ENCODE measurements around the gene MBTPS1. TPM values are rescaled to one million over a fixed set of nuclear protein-coding genes. Genes with fewer than 3 reads are reported as not detected.

MBTPS1 gene
- total and polyA plus RNA-seq, 10 of the 15 experiments (the other 5 are each of a cell fraction or from before 2014, with no cell fraction given), result 1.3 to 43.9 (median 35.2) TPM

DNA sequence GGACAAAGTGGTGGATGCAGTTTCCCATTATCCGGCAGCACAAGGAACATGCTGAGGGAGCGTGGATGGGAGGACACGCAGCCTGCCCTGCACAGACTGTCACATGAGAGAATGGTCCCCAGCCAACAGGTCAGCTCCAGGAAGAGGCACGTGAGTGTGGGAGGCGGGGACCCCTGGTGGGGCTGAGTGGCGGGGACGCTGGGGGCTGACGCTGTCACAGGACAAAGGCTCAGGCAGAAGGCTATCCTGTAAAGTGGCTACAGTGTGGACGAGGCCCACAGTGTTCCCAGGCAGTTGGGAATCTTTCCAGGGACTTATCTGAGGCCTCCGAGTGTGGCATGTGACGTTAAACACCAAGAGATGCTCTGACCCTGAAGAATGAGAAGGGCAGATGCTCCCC lies 30.4 kb downstream of the MBTPS1 start:
- ChIA-PET POLR2A (no interaction called here), RAD21 (ENCODE audit: unreplicated experiment) (interaction anchor here (0.7 to 7.3 kb wide), 5 partner anchors 21 to 101 kb away, joined by 3 to 49 read pairs (median 9); partner anchors contain the start of genes MBTPS1 and TAF1C), SMC1A (ENCODE audit: uncharacterized antibody, unreplicated experiment) (interaction anchor here (0.9 to 7.1 kb wide), 9 partner anchors 17 to 101 kb away, joined by 3 to 61 read pairs (median 5); partner anchors contain the start of genes MBTPS1 and TAF1C), CTCF (interaction anchor here (0.6 to 7.9 kb wide), 12 partner anchors 20 to 421 kb away, joined by 3 to 102 read pairs (median 6); partner anchors contain the start of genes ADAD2, MBTPS1 and TAF1C)
- Histone ChIP-seq H3K4me2 (ENCODE audit: control insufficient read depth, insufficient read depth) (peak overlapping the region; percentile 49), H3K9me3 (replicated peaks; ENCODE audit: control insufficient read depth, insufficient read depth, low read length) (no peaks in the 10 kb centered on the region), H3K79me2 (ENCODE audit: control insufficient read depth, insufficient read depth, low read length) (no peaks in the 10 kb centered on the region), H3K27ac (ENCODE audit: control insufficient read depth, insufficient read depth) (peak overlapping the region; percentile 8; the same call in 1 of the 2 replicates), H3K4me1 (ENCODE audit: control insufficient read depth, insufficient read depth, low read length) (peaks cover 49% of the 10 kb centered on the region), H3K9ac (ENCODE audit: control insufficient read depth, insufficient read depth, low read length) (no peak overlapping the region), H3K27me3 (replicated peaks in 1 of 2; ENCODE audit: control insufficient read depth in 2 of 2, insufficient read depth in 2 of 2, low read length in 1 of 2) (no peaks in the 10 kb centered on the region), H3K36me3 (ENCODE audit: control insufficient read depth in 2 of 2, insufficient read depth in 2 of 2, low read length in 1 of 2) (peaks cover 18 to 43% of the 10 kb centered on the region in 2 experiments), H4K20me1 (ENCODE audit: control insufficient read depth, insufficient read depth) (peaks cover 10% of the 10 kb centered on the region), H3K4me3 (no peak overlapping the region), H2AFZ (ENCODE audit: control insufficient read depth, low read depth, low read length) (no peak overlapping the region)
- no peak for ATAC-seq
- in situ Hi-C loops (cut with MboI), result loop anchor here (5.0 kb wide), 2 partner anchors 56 to 101 kb away; partner anchors contain the start of gene TAF1C
- WGBS (ENCODE audit: insufficient coverage, insufficient replicate concordance, low lambda C conversion rate, missing lambda C conversion rate), result 96% methylated on average over 11 of the region's 11 CpGs
- TF ChIP-seq TAF1 (IDR thresholded peaks at IDR 0.05; ENCODE audit: borderline replicate concordance, low read depth, low read length) (no peak), EED (IDR thresholded peaks at IDR 0.05; ENCODE audit: low read depth) (0 out of 2 replicates have a peak, but pooled peaks have one; percentile 11)
- intact Hi-C loops (cut with micrococcal nuclease; ENCODE audit: unreplicated experiment), result loop anchor here (5.0 kb wide), 1 partner anchor 221 kb away; no protein-coding TSS in a partner anchor
- BruUV-seq (replicated peaks), result no TSS peak
- DNase-seq (ENCODE audit: low read depth, low spot score), result no peak
- no peak for FAIRE-seq

GRCh38 chr16:84085773-84086172 lies 31.0 kb downstream of the MBTPS1 start:
- ChIA-PET POLR2A (no interaction called here), SMC1A (ENCODE audit: uncharacterized antibody, unreplicated experiment) (interaction anchor here (1.0 to 7.1 kb wide), 8 partner anchors 18 to 102 kb away, joined by 3 to 61 read pairs (median 5); partner anchors contain the start of genes MBTPS1 and TAF1C), RAD21 (ENCODE audit: unreplicated experiment) (interaction anchor here (0.7 to 7.3 kb wide), 6 partner anchors 20 to 101 kb away, joined by 3 to 49 read pairs (median 8); partner anchors contain the start of genes MBTPS1 and TAF1C), CTCF (interaction anchor here (0.6 to 7.9 kb wide), 16 partner anchors 20 to 421 kb away, joined by 3 to 102 read pairs (median 6); partner anchors contain the start of genes ADAD2, MBTPS1 and TAF1C)
- no peak overlapping the region for H3K4me3 ChIP-seq
- FAIRE-seq (peak; percentile 61), ATAC-seq (peak; percentile 53), DNase-seq (ENCODE audit: low read depth, low spot score) (no peak)
- peaks cover 49% of the 10 kb centered on the region for H3K4me1 ChIP-seq (ENCODE audit: control insufficient read depth, insufficient read depth, low read length)
- 0 out of 2 replicates have a peak, but pooled peaks have one; percentile 29 for TF ChIP-seq DPF2 (IDR thresholded peaks at IDR 0.05)
- no peak for TF ChIP-seq MLLT1 (IDR thresholded peaks at IDR 0.05)
- peak; percentile 36; the same call in 1 of the 2 replicates for TF ChIP-seq NFIC (IDR thresholded peaks at IDR 0.05; ENCODE audit: low read depth, low read length)
- TF ChIP-seq IKZF1 (conservative IDR thresholded peaks at IDR 0.05), result peak; percentile 48
- TF ChIP-seq SKIL (IDR thresholded peaks at IDR 0.05; ENCODE audit: low read depth, poor library complexity, severe bottlenecking), result no peak
- peak; percentile 65 to 75; a peak in 2 of 4 replicates for TF ChIP-seq IKZF2 (IDR thresholded peaks at IDR 0.05)
- no peak for TF ChIP-seq SMAD1 (IDR thresholded peaks at IDR 0.05; ENCODE audit: low read depth, partially characterized antibody)
- no peak for TF ChIP-seq FOXM1 (IDR thresholded peaks at IDR 0.05; ENCODE audit: low read depth, low read length)
- peak; percentile 42; the same call in 1 of the 2 replicates for TF ChIP-seq MTA2 (IDR thresholded peaks at IDR 0.05; ENCODE audit: low read depth)
- TF ChIP-seq EED (IDR thresholded peaks at IDR 0.05; ENCODE audit: low read depth), result peak; percentile 52; the same call in 1 of the 2 replicates
- TF ChIP-seq RUNX3 (IDR thresholded peaks at IDR 0.05; ENCODE audit: low read length), result peak; percentile 92
- H3K27me3 ChIP-seq (replicated peaks in 1 of 2; ENCODE audit: control insufficient read depth in 2 of 2, insufficient read depth in 2 of 2, low read length in 1 of 2), result no peaks in the 10 kb centered on the region
- in situ Hi-C loops (cut with MboI), result loop anchor here (5.0 kb wide), 2 partner anchors 57 to 102 kb away; partner anchors contain the start of gene TAF1C
- H4K20me1 ChIP-seq (ENCODE audit: control insufficient read depth, insufficient read depth), result peaks cover 10% of the 10 kb centered on the region
- under 1% methylated on average over 6 of the region's 6 CpGs for WGBS (ENCODE audit: insufficient coverage, insufficient replicate concordance, low lambda C conversion rate, missing lambda C conversion rate)
- no peaks in the 10 kb centered on the region for H3K9me3 ChIP-seq (replicated peaks; ENCODE audit: control insufficient read depth, insufficient read depth, low read length)
- no peaks in the 10 kb centered on the region for H3K79me2 ChIP-seq (ENCODE audit: control insufficient read depth, insufficient read depth, low read length)
- H3K36me3 ChIP-seq (ENCODE audit: control insufficient read depth in 2 of 2, insufficient read depth in 2 of 2, low read length in 1 of 2), result peaks cover 18 to 43% of the 10 kb centered on the region in 2 experiments
- peak overlapping the region; percentile 49 for H3K4me2 ChIP-seq (ENCODE audit: control insufficient read depth, insufficient read depth)
- intact Hi-C loops (cut with micrococcal nuclease; ENCODE audit: unreplicated experiment), result loop anchor here (5.0 kb wide), 1 partner anchor 222 kb away; no protein-coding TSS in a partner anchor
- BruUV-seq (replicated peaks), result no TSS peak
- H3K9ac ChIP-seq (ENCODE audit: control insufficient read depth, insufficient read depth, low read length), result no peak overlapping the region
- no peak overlapping the region for H3K27ac ChIP-seq (ENCODE audit: control insufficient read depth, insufficient read depth)
- H2AFZ ChIP-seq (ENCODE audit: control insufficient read depth, low read depth, low read length), result no peak overlapping the region

Data from GM12878 (cell line).